Bronchial epithelial cell (primary cell): ENCODE data around the gene CKMT2. TPM values are rescaled to one million over a fixed set of nuclear protein-coding genes. Genes with fewer than 3 reads are reported as not detected.
"Not testable (repeated sequence)": the region's sequence is repeated elsewhere in the genome, so short reads cannot be mapped to it uniquely, and the experiment has no call there.

Source experiments
- DNase-seq: peaks from one replicate; pipeline ENCODE4 v3.0.0-alpha.2; 2010; ENCODE audit warnings: low read depth
- FAIRE-seq: peaks from 2 replicates; lab custom pipeline; 2011; peaks lifted over from hg19 to GRCh38; lab: Jason Lieb, UNC
- H3K27me3 ChIP-seq: 2 replicates; pipeline ENCODE4 v1.5.1; 2011; ENCODE audit warnings: low read length; ENCODE audit not compliant: control insufficient read depth, insufficient read depth
- H3K36me3 ChIP-seq: 2 replicates; pipeline ENCODE4 v1.5.1; 2011; ENCODE audit warnings: low read length; ENCODE audit not compliant: control insufficient read depth, insufficient read depth
- H3K4me3 ChIP-seq: 2 replicates; pipeline ENCODE4 v1.5.1; 2011; ENCODE audit warnings: mild to moderate bottlenecking, low read depth, low read length, control low read depth
- CTCF ChIP-seq: IDR thresholded peaks from 2 replicates; pipeline ENCODE4 v1.5.1; 2011; ENCODE audit warnings: mild to moderate bottlenecking, moderate library complexity, low read length, control low read depth, inconsistent platforms; ENCODE audit not compliant: insufficient read depth, severe bottlenecking
- total RNA-seq: library from RNA; depleted of rRNA; stranded (reverse); fragments of >200 nt; gene quantifications from 2 replicates; pipeline ENCODE4 v1.2.1, GENCODE V29; 2014

The CKMT2 gene
- total RNA-seq, 1 donor from 2014 or later, result not detected

- Histone ChIP-seq H3K27me3 (no peaks in the 10 kb centered on the region), H3K4me3 (no peak overlapping the region), H3K36me3 (peaks cover 1% of the 10 kb centered on the region)
- FAIRE-seq (no peak), DNase-seq (no peak)
- TF ChIP-seq CTCF, result no peak
Measured at GRCh38 chr5:81288021-81288433, 54.9 kb downstream of the CKMT2 start.

- no peak for TF ChIP-seq CTCF
- Histone ChIP-seq H3K4me3 (no peak overlapping the region), H3K36me3 (peaks cover 1% of the 10 kb centered on the region), H3K27me3 (no peaks in the 10 kb centered on the region)
- DNase-seq (no peak), FAIRE-seq (no peak)
Measured at GRCh38 chr5:81290146-81290545, 57.0 kb downstream of the CKMT2 start.

- no peak for FAIRE-seq
- H3K27me3 ChIP-seq, result no peaks in the 10 kb centered on the region
- no peak overlapping the region for H3K4me3 ChIP-seq
- no peak for DNase-seq
- peaks cover 1% of the 10 kb centered on the region for H3K36me3 ChIP-seq
- TF ChIP-seq CTCF, result no peak
Measured at GRCh38 chr5:81292130-81292529, 59.0 kb downstream of the CKMT2 start.

- not testable (repeated sequence) for H3K27me3 ChIP-seq, DNase-seq, H3K36me3 ChIP-seq, H3K4me3 ChIP-seq, FAIRE-seq
Measured at GRCh38 chr5:81294021-81294420, 60.9 kb downstream of the CKMT2 start.

- Histone ChIP-seq H3K27me3 (no peaks in the 10 kb centered on the region), H3K36me3 (no peaks in the 10 kb centered on the region), H3K4me3 (no peak overlapping the region)
- DNase-seq, result no peak
- no peak for TF ChIP-seq CTCF
- FAIRE-seq, result no peak
Measured at GRCh38 chr5:81297531-81297930, 64.4 kb downstream of the CKMT2 start.

GRCh38 chr5:81300921-81301270, 67.8 kb downstream of the CKMT2 start:
- DNase-seq, result no peak
- Histone ChIP-seq H3K4me3 (peak overlapping the region; percentile 59), H3K36me3 (no peaks in the 10 kb centered on the region), H3K27me3 (no peaks in the 10 kb centered on the region)
- no peak for FAIRE-seq
- TF ChIP-seq CTCF, result no peak
